ENCODE data around the gene ETNK1.

Gene ETNK1

GRCh38 chr12:22677781-22678574 lies 53.0 kb downstream of the ETNK1 start:
- TF ChIP-seq CTCF (IDR thresholded peaks at IDR 0.05; ENCODE audit: low read depth, low read length): no peak
- DNase-seq (ENCODE audit: low read depth, low spot score): no peak
- in situ Hi-C loops (cut with HindIII; ENCODE audit: low sequenced_read_pairs): no loop called here
- H3K4me3 ChIP-seq (ENCODE audit: low read depth, low read length): no peak overlapping the region

- TF ChIP-seq CTCF (IDR thresholded peaks at IDR 0.05; ENCODE audit: low read depth, low read length): no peak
- H3K4me3 ChIP-seq (ENCODE audit: low read depth, low read length): no peak overlapping the region
- in situ Hi-C loops (cut with HindIII; ENCODE audit: low sequenced_read_pairs): no loop called here
- DNase-seq (ENCODE audit: low read depth, low spot score): no peak
Observed at GRCh38 chr12:22682663-22683062, 57.7 kb downstream of the ETNK1 start.

- DNase-seq (ENCODE audit: low read depth, low spot score): no peak
- in situ Hi-C loops (cut with HindIII; ENCODE audit: low sequenced_read_pairs): no loop called here
- no peak overlapping the region for H3K4me3 ChIP-seq (ENCODE audit: low read depth, low read length)
- TF ChIP-seq CTCF (IDR thresholded peaks at IDR 0.05; ENCODE audit: low read depth, low read length): no peak
Observed at GRCh38 chr12:22683131-22683530, 58.2 kb downstream of the ETNK1 start.

- TF ChIP-seq CTCF (IDR thresholded peaks at IDR 0.05; ENCODE audit: low read depth, low read length): peak; percentile 58
- no peak overlapping the region for H3K4me3 ChIP-seq (ENCODE audit: low read depth, low read length)
- in situ Hi-C loops (cut with HindIII; ENCODE audit: low sequenced_read_pairs): no loop called here
- DNase-seq (ENCODE audit: low read depth, low spot score): peak; percentile 73
Observed at GRCh38 chr12:22684140-22685118, 59.5 kb downstream of the ETNK1 start.

GRCh38 chr12:22686193-22686592 lies 61.2 kb downstream of the ETNK1 start:
- in situ Hi-C loops (cut with HindIII; ENCODE audit: low sequenced_read_pairs): no loop called here
- no peak for DNase-seq (ENCODE audit: low read depth, low spot score)
- H3K4me3 ChIP-seq (ENCODE audit: low read depth, low read length): no peak overlapping the region
- no peak for TF ChIP-seq CTCF (IDR thresholded peaks at IDR 0.05; ENCODE audit: low read depth, low read length)

GRCh38 chr12:22687361-22688076 lies 62.5 kb downstream of the ETNK1 start:
- in situ Hi-C loops (cut with HindIII; ENCODE audit: low sequenced_read_pairs): no loop called here
- peak; percentile 87 for DNase-seq (ENCODE audit: low read depth, low spot score)
- TF ChIP-seq CTCF (IDR thresholded peaks at IDR 0.05; ENCODE audit: low read depth, low read length): no peak
- H3K4me3 ChIP-seq (ENCODE audit: low read depth, low read length): no peak overlapping the region

All from astrocyte of the spinal cord (primary cell).